ENCODE data around the gene COX14.

The COX14 gene

GRCh38 chr12:50110127-50110761 lies 1.8 kb upstream of the COX14 start:
- H3K27ac ChIP-seq (ENCODE audit: low read depth, low read length) = peak overlapping the region; percentile 58
- no peaks in the 10 kb centered on the region for H3K27me3 ChIP-seq (ENCODE audit: insufficient read depth, low read length)
- H3K36me3 ChIP-seq (ENCODE audit: insufficient read depth, low read length) = no peaks in the 10 kb centered on the region
- peaks cover 20% of the 10 kb centered on the region for H3K4me1 ChIP-seq (ENCODE audit: control insufficient read depth, insufficient read depth, low read length, unreplicated experiment)
- H3K4me3 ChIP-seq (ENCODE audit: low read depth, low read length) = 0 out of 2 replicates have a peak overlapping the region, but pooled peaks have one; percentile 27
- H2AFZ ChIP-seq (ENCODE audit: low read length, unreplicated experiment) = peak overlapping the region; percentile 8
- peaks cover 17% of the 10 kb centered on the region for H3K79me2 ChIP-seq (ENCODE audit: control insufficient read depth, insufficient read depth, low read length, unreplicated experiment)

DNA sequence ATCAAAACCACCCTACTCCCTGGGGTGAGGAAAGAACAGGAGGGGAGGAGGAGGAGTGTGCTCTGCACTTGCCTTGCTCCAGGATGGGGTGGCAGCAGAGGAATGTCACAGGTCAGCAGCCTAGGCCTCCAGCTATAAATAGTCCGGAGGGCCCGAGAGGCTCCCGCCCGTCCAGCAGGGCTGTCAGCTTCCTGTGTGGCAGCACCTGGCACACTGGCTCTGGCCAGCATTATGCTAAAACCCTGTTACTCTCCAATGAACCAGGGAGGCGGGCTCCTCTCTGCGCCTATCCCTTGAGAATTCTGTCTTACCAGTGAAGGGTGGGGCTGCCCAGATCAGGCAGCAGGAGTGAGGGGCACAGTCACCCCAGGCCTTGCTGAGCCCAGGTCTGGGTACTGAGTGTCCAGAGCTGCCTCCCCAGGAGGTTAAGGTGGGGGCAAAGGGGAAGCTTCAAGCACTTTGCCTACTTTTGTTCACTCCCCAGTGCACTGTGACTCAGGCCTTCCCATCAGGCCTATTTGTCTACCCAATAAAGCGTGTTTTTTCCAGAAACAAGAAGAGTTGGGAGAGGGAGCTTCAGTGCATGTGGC lies 1.2 kb upstream of the COX14 start:
- Histone ChIP-seq H3K4me1 (ENCODE audit: control insufficient read depth, insufficient read depth, low read length, unreplicated experiment) (peaks cover 20% of the 10 kb centered on the region), H3K36me3 (ENCODE audit: insufficient read depth, low read length) (no peaks in the 10 kb centered on the region), H3K27ac (ENCODE audit: low read depth, low read length) (peak overlapping the region; percentile 58), H3K27me3 (ENCODE audit: insufficient read depth, low read length) (no peaks in the 10 kb centered on the region), H3K4me3 (ENCODE audit: low read depth, low read length) (peak overlapping the region; percentile 36), H3K79me2 (ENCODE audit: control insufficient read depth, insufficient read depth, low read length, unreplicated experiment) (peaks cover 17% of the 10 kb centered on the region), H2AFZ (ENCODE audit: low read length, unreplicated experiment) (peak overlapping the region; percentile 43)

DNA sequence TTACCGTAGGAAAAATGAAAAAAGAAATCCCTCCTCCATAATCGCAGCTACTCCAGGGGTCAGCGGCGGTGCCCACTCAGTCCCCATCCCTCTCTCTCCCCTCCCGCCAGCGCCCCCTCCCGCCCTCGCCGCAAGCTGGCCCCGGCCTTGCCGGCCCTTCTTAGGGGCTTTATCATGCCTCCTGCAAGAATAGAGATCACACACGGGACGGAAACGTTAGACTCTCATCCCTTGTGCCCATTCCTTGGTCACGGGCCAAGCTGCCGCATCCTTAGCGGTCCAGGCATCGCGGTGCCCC lies 692 bp upstream of the COX14 start:
- peak overlapping the region; percentile 36; the same call in 1 of the 2 replicates for H3K4me3 ChIP-seq (ENCODE audit: low read depth, low read length)
- peaks cover 20% of the 10 kb centered on the region for H3K4me1 ChIP-seq (ENCODE audit: control insufficient read depth, insufficient read depth, low read length, unreplicated experiment)
- H2AFZ ChIP-seq (ENCODE audit: low read length, unreplicated experiment) = peak overlapping the region; percentile 43
- peak overlapping the region; percentile 58 for H3K27ac ChIP-seq (ENCODE audit: low read depth, low read length)
- H3K36me3 ChIP-seq (ENCODE audit: insufficient read depth, low read length) = no peaks in the 10 kb centered on the region
- H3K79me2 ChIP-seq (ENCODE audit: control insufficient read depth, insufficient read depth, low read length, unreplicated experiment) = peaks cover 19% of the 10 kb centered on the region
- H3K27me3 ChIP-seq (ENCODE audit: insufficient read depth, low read length) = no peaks in the 10 kb centered on the region

GRCh38 chr12:50112456-50113218 lies 601 bp downstream of the COX14 start:
- peaks cover 23% of the 10 kb centered on the region for H3K79me2 ChIP-seq (ENCODE audit: control insufficient read depth, insufficient read depth, low read length, unreplicated experiment)
- H3K4me3 ChIP-seq (ENCODE audit: low read depth, low read length) = peak overlapping the region; percentile 86
- peak overlapping the region; percentile 83 for H2AFZ ChIP-seq (ENCODE audit: low read length, unreplicated experiment)
- H3K27me3 ChIP-seq (ENCODE audit: insufficient read depth, low read length) = no peaks in the 10 kb centered on the region
- H3K36me3 ChIP-seq (ENCODE audit: insufficient read depth, low read length) = no peaks in the 10 kb centered on the region
- peak overlapping the region; percentile 65 for H3K27ac ChIP-seq (ENCODE audit: low read depth, low read length)
- H3K4me1 ChIP-seq (ENCODE audit: control insufficient read depth, insufficient read depth, low read length, unreplicated experiment) = peaks cover 20% of the 10 kb centered on the region

GRCh38 chr12:50117057-50117622 lies 5.1 kb downstream of the COX14 start:
- Histone ChIP-seq H3K27ac (ENCODE audit: low read depth, low read length) (no peak overlapping the region), H3K36me3 (ENCODE audit: insufficient read depth, low read length) (peaks cover 16% of the 10 kb centered on the region; the same call in 1 of the 2 replicates), H3K4me3 (ENCODE audit: low read depth, low read length) (no peak overlapping the region), H2AFZ (ENCODE audit: low read length, unreplicated experiment) (no peak overlapping the region), H3K27me3 (ENCODE audit: insufficient read depth, low read length) (no peaks in the 10 kb centered on the region), H3K79me2 (ENCODE audit: control insufficient read depth, insufficient read depth, low read length, unreplicated experiment) (peaks cover 23% of the 10 kb centered on the region), H3K4me1 (ENCODE audit: control insufficient read depth, insufficient read depth, low read length, unreplicated experiment) (no peaks in the 10 kb centered on the region)

DNA sequence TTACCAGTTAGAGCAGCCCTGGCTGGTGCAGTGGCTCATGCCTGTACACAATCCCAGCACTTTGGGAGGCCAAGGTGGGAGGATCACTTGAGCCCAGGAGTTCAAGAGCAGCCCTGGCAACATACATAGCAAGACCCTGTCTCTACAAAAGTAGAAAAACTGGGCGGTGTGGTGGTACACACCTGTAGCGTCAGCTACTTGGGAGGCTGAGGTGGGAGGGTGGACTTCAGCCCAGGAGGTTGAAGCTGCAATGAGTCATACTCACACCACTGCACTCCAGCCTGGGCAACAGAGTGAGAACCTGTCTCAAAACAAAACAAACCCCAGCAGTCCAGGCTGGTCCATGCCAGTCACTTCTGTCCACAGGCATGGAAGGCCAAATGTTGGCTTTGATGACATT lies 7.4 kb downstream of the COX14 start:
- Histone ChIP-seq H3K4me1 (ENCODE audit: control insufficient read depth, insufficient read depth, low read length, unreplicated experiment) (no peaks in the 10 kb centered on the region), H3K27ac (ENCODE audit: low read depth, low read length) (no peak overlapping the region), H2AFZ (ENCODE audit: low read length, unreplicated experiment) (no peak overlapping the region), H3K79me2 (ENCODE audit: control insufficient read depth, insufficient read depth, low read length, unreplicated experiment) (peaks cover 12% of the 10 kb centered on the region), H3K27me3 (ENCODE audit: insufficient read depth, low read length) (no peaks in the 10 kb centered on the region), H3K36me3 (ENCODE audit: insufficient read depth, low read length) (peaks cover 16% of the 10 kb centered on the region; the same call in 1 of the 2 replicates), H3K4me3 (ENCODE audit: low read depth, low read length) (no peak overlapping the region)

DNA sequence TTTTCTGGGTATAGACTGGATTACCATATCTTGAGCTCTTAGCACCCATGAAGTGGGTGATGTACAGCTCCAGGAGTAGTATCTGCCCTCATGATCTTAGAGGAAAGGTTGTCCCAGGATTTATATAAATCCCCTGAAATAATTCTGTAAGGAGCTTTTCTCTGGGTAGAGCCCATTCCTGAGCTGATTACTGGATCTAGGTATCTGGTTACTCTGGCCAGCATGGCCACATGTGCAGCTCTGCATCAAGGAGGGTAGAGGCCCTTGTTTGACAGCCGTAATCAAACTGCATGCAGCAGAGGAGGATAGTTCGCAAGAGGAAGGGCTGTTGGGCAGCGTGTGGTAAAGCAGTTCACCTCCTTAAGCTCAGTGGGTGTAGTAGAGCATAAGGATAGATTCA lies 8.5 kb downstream of the COX14 start:
- peaks cover 6% of the 10 kb centered on the region for H3K79me2 ChIP-seq (ENCODE audit: control insufficient read depth, insufficient read depth, low read length, unreplicated experiment)
- H3K4me3 ChIP-seq (ENCODE audit: low read depth, low read length) = no peak overlapping the region
- peaks cover 16% of the 10 kb centered on the region; the same call in 1 of the 2 replicates for H3K36me3 ChIP-seq (ENCODE audit: insufficient read depth, low read length)
- H3K4me1 ChIP-seq (ENCODE audit: control insufficient read depth, insufficient read depth, low read length, unreplicated experiment) = no peaks in the 10 kb centered on the region
- H3K27ac ChIP-seq (ENCODE audit: low read depth, low read length) = no peak overlapping the region
- no peak overlapping the region for H2AFZ ChIP-seq (ENCODE audit: low read length, unreplicated experiment)
- no peaks in the 10 kb centered on the region for H3K27me3 ChIP-seq (ENCODE audit: insufficient read depth, low read length)

GRCh38 chr12:50120953-50121352 lies 8.9 kb downstream of the COX14 start:
- H2AFZ ChIP-seq (ENCODE audit: low read length, unreplicated experiment) = no peak overlapping the region
- H3K79me2 ChIP-seq (ENCODE audit: control insufficient read depth, insufficient read depth, low read length, unreplicated experiment) = peaks cover 6% of the 10 kb centered on the region
- peaks cover 16% of the 10 kb centered on the region; the same call in 1 of the 2 replicates for H3K36me3 ChIP-seq (ENCODE audit: insufficient read depth, low read length)
- no peaks in the 10 kb centered on the region for H3K27me3 ChIP-seq (ENCODE audit: insufficient read depth, low read length)
- no peak overlapping the region for H3K27ac ChIP-seq (ENCODE audit: low read depth, low read length)
- H3K4me1 ChIP-seq (ENCODE audit: control insufficient read depth, insufficient read depth, low read length, unreplicated experiment) = no peaks in the 10 kb centered on the region
- no peak overlapping the region for H3K4me3 ChIP-seq (ENCODE audit: low read depth, low read length)

- Histone ChIP-seq H3K4me1 (ENCODE audit: control insufficient read depth, insufficient read depth, low read length, unreplicated experiment) (no peaks in the 10 kb centered on the region), H2AFZ (ENCODE audit: low read length, unreplicated experiment) (no peak overlapping the region), H3K4me3 (ENCODE audit: low read depth, low read length) (no peak overlapping the region), H3K27me3 (ENCODE audit: insufficient read depth, low read length) (no peaks in the 10 kb centered on the region), H3K79me2 (ENCODE audit: control insufficient read depth, insufficient read depth, low read length, unreplicated experiment) (peaks cover 1% of the 10 kb centered on the region), H3K27ac (ENCODE audit: low read depth, low read length) (no peak overlapping the region), H3K36me3 (ENCODE audit: insufficient read depth, low read length) (peaks cover 16% of the 10 kb centered on the region; the same call in 1 of the 2 replicates)
These were observed 9.6 kb downstream of the COX14 start for GRCh38 chr12:50121641-50122040.

DNA sequence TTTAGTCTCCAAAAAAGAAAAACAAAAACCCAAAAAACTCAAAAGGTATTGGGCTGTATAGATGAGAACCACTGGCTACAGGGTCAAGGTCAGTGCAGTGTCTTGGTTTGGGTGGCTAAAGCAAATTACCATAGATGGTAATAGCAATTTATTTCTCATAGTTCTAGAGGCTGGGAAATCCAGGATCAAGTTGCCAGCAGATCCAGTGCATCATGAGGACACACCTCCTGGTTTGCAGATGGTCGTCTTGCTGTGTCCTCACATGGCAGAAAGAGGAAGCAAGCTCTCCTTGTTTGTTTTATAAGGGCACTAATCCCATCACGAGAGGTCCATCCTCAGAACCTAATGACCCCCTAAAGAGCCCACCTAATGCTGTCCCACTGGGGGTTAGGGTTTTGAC lies 11.2 kb downstream of the COX14 start:
- H2AFZ ChIP-seq (ENCODE audit: low read length, unreplicated experiment) = no peak overlapping the region

More for the DNA sequence above, 11.2 kb downstream of the COX14 start:
- no peak overlapping the region for H3K27ac ChIP-seq (ENCODE audit: low read depth, low read length)
- H3K4me3 ChIP-seq (ENCODE audit: low read depth, low read length) = no peak overlapping the region
- no peaks in the 10 kb centered on the region for H3K79me2 ChIP-seq (ENCODE audit: control insufficient read depth, insufficient read depth, low read length, unreplicated experiment)
- H3K27me3 ChIP-seq (ENCODE audit: insufficient read depth, low read length) = no peaks in the 10 kb centered on the region
- H3K36me3 ChIP-seq (ENCODE audit: insufficient read depth, low read length) = peaks cover 19% of the 10 kb centered on the region; the same call in 1 of the 2 replicates
- no peaks in the 10 kb centered on the region for H3K4me1 ChIP-seq (ENCODE audit: control insufficient read depth, insufficient read depth, low read length, unreplicated experiment)

Measured in ACC112 (cell line).